Effector CD4-positive, alpha-beta T cell (primary cell): ENCODE measurements around the gene INSL3.
A peak's percentile ranks its signal among the peaks of the same experiment; 100 is the strongest.

Experiments used
- DNase-seq: peaks from one replicate; pipeline ENCODE4 v3.0.0-alpha.2; 2020
- total RNA-seq: gene quantifications from one replicate; lab custom pipeline; 2026; lab: John Stamatoyannopoulos, UW

Gene INSL3, protein sequence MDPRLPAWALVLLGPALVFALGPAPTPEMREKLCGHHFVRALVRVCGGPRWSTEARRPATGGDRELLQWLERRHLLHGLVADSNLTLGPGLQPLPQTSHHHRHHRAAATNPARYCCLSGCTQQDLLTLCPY
- 4.7 reads per million, percentile 18 among the genes with 10 or more reads in this experiment for total RNA-seq

DNA sequence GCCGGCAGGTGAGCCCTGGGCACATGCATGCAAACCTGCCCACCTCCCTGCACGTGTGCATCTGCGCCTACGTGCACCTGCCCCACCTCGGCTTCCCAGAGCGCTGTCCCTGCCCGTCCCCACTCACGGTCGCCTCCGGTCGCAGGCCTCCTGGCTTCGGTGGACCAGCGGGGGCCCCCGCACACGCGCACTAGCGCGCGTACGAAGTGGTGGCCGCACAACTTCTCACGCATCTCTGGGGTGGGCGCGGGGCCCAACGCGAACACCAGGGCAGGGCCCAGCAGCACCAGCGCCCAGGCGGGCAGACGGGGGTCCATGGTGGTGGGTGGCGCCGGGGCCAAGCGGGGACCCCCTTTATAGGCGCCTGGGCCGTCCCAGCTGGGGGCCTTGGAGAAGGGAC lies at the start of gene INSL3:
INSL3 (minus strand) TSS at position 330 of the 400 bp plus-strand sequence; CDS start at position 317, 13 bp downstream.
- DNase-seq: no peak

DNA sequence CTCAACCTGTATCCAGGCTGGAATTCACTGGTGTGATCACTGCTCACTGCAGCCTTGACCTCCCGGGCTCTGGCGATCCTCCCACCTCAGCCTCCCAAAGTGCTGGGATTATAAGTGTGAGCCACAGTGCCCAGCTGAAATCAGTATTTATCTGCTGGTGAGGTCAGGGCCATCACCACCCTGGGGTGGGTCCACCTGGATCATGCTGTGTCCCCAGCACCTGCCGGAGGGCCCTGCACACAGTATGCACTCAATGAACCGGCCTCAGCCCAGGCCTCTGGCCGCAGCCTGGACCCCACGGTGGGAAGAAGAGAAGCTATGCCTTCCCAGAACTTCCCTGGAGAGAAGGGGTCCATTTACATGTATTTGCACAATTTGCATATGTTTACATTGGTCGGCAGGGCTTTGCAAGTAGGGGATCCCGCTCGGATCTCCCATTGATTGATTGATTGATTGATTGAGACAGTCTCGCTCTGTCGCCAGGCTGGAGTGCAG lies 47.8 kb upstream of the INSL3 start:
- DNase-seq: no peak

DNA sequence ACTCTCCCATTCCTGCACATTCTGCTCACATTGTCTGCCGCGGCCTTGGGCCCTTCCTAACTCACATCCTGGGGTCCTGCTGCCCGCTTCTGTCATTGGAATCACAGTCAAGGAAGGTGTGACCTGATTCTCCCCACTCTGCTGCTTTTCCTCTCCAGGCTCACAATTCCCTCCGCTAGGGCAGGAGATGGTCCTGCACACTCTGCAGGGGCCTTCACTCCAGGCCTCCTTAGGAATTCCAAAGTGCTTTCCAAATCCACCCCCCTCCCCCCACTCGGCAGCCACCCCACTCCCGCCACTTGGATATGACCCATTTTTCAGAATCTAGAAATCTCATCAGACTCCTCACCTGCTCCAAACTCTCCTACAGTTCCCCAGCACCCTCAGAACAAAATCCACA lies 47.4 kb upstream of the INSL3 start:
- DNase-seq: no peak

DNA sequence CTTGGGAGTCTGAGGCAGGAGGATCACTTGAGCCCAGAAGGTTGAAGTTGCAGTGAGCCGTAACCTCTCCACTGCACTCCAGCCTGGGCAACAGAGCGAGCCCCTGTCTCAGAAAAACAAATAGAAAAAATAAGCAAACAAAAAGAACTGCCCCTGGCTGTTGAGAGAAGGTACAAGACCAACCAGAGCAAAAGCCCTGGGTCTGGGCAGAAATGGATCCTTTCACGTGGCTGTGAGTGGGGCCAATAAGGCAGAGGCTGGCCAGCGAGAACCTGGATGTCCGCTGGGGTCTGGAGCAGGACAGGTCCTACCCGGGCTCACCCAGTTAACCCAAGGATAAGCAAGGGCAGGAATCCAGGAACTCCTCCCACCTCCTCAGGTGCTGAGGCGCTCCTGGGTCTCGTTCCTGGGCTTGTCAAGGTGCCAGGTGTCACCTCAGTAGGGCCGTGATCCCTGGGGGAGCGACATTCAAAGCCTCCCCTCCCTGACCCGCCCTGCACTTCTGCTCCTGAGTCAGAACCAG lies 45.7 kb upstream of the INSL3 start:
- no peak for DNase-seq

DNA sequence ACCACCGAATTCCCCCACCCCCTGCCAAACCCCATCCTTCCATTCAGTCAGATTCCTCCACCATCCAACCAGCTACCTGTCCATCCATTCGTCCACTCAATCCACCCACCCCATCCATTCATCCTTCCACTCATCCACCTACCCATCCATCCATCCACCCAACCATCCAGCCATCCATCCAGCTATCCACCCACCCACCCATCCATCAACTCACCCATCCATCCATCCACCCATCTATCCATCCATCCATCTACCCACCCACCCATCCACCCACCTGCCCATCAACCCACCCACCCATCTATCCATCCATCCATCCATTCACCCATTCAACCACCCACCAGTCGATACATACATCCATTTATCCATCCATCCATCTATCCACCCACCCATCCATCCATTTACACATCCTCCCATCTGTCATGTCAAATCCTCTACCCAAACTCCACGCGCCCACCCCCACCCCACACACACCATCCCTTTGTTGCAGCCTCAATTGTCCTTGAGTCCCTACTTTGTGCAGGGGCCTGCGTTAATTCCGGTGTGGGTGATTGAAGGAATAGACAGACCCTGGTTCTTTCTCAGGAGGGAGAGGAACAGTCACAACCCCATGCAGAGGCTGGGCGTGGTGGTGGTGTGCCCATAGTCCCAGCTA lies 45.1 kb upstream of the INSL3 start:
- DNase-seq: no peak

DNA sequence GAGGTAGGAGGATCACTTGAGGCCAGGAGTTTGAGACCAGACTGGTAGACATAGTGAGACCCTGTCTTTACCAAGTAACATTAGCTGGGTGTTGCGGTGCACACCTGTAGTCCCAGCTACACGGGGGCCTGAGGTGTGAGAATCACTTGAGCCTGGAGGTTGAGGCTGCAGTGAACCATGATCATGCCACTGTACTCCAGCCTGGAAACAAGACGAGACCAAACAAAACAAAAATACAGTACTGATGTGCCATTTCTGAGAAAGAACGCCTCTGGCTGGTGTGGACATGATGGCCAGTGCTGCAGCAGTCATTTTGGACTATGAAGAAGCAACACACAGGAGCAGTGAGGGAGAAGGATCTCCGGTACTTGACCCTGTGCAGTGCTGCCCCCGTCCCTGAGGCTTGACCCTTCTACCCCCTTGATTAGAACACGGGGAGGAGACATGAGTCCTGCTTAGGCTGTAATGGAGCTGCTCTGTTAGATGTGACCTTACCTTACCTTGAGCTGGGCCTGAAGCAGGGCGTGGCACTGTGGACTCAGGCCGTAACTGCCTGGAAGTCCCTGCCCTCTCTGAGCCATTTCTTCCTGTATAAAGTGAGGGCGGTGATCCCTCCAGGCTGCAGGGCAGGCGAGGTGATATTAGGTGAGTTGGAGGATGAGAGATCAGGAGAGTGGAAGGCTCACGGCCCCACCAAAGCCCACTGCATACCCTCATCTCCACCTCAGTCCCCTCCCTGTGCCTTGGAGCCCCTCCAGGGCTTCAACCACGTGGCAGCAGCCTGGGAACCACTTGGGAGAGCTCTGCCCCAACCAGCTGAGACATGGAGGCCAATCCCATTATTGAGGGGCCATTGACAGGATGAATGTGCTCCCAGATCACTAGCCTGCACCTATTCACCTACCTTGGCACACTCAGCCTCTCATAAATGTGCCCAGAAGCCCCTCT lies 44.3 kb upstream of the INSL3 start:
- DNase-seq: no peak

DNA sequence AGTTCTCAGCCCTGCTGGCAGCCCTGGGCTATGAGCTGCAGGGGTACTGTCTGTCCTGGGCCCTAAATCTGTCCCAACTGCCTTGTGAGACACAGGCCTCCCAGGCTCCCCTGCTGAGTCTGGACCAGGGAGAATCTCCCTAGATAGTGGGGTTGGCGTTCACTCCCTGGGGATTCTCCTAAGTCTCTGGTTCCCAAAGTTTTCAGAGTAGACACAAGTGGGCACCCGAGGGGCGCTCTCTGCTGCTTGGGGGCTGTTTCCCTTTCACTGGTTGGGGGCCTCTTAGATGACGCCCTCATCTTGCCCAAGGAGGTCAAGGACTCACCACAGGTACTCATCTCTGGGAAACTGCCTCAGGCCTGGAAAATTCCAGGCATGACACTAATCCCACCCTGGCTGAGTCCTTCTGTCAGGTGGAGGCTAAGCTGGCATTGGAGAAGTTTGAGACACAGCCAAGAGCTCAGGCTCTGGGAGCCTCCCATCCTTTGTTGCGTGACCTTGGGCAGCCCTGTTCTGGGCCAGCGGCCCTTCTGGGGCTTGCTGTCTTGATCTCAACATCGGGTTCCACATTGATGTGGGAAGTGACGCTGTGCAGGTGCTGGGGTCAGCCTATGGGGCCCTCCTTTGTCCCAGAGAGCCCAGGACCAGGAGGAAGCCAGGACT lies 42.3 kb upstream of the INSL3 start:
- DNase-seq: no peak

DNA sequence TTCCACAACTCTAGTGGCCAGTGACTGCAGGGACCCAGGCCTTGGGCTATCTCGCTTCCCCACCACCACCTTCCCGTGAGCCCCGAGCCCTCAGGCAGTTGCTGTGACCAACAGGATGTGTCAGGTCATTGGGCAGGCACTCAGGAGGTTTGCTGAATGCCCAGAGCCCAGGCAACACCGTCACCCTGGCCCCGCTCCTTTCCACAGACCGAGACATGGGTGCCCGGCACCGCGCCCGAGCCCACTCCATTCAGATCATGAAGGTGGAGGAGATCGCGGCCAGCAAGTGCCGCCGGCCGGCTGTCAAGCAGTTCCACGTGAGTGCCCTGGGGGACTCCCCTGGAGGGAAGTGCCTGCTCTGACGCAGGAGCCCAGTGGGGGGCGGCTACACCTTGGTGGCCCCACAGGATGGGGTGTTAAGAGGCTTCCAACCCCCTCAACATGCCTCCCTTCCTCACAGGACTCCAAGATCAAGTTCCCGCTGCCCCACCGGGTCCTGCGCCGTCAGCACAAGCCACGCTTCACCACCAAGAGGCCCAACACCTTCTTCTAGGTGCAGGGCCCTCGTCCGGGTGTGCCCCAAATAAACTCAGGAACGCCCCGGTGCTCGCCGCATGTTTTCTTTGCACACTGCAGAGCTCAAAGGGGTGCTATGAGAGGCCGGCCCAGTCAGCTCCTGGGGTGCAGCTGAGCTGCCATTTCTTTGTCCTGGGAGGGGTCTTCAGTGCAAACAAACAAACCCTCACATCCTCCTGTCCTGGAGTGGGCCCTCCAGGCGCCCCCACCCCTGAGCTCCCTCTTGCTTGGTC lies 41.6 kb upstream of the INSL3 start:
- DNase-seq: no peak

DNA sequence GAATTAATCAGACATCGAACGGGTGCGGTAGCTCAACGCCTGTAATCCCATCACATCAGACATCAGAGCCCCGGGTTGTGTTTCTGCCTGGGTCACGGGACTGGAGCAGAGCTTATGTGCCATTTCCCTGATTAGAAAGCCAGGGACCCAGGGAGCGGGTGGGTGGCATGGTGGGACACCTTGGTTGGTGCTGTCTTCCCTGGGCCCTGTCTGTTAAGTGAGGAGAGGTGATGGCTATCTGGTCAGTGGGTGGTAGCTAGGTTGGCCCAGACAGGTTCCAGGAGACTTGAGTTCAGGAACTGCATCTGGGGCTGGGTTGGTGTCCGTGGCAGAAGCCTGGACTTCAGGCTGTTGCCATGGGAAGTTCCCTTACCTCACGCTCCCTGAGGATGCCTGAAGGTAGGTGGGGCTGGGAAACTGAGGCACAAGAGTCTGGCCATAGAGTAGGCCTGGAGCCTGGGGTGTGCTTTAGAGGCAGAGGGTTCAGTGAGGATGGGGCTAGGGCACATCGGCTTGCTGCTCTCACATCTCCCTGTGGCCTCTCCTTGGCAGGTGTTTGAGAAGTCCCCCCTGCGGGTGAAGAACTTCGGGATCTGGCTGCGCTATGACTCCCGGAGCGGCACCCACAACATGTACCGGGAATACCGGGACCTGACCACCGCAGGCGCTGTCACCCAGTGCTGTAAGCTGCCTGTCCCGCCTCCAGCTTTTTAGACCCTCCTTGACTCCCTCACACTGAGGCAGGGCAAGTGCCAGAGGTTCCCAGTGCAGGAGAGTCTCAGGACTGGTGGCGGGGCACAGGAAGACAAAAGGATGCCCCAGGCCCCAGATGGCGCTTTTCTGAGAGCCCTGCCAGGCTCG lies 40.5 kb upstream of the INSL3 start:
- no peak for DNase-seq

DNA sequence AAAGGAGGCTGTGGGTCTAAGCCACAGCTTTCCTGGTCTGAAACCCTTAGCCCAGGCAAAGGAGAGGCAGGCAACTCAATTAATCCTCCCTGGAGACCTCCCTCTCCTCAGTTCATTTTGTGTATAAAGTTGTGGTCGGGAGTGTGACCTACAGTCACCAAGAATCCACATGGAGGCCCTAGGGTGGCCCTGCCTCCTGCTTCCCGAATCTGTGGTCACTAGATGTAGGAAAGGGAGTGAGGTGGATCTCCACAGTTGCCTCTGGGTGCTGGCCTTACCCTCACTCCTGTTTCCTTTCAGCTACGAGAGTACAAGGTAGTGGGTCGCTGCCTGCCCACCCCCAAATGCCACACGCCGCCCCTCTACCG lies 39.7 kb upstream of the INSL3 start:
- DNase-seq: no peak

DNA sequence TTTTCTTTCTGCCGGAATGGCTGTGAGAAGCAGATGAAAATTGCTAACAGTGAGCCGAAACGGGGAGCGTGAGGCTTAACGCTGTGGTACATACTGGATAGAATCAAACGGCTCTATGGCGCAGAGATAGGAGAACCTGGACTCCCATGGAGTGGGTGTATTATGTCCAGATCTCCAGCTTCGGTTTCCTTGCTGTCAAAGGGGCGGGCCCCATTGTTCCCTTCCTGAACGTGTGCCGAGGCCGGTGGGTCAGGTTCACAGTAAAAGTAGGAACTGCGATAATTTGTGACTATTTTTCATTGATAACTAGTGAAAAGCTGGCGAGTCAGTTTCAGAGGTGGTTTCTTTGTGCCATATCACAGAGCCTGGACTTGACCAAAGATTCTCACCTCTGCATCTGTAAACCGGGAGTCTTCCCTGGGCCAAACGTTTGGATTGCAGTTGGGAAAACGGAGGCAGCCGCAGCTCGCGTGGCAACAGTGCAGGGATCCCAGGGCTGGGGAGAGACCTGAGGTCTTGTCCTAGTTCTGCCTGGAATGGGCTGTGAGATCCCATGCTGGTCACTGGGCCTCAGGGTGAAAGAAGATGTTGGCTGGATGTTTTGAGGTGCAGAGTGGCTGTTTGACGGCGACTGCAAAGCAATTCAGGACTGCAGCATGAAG lies 39.1 kb upstream of the INSL3 start:
- DNase-seq: no peak

DNA sequence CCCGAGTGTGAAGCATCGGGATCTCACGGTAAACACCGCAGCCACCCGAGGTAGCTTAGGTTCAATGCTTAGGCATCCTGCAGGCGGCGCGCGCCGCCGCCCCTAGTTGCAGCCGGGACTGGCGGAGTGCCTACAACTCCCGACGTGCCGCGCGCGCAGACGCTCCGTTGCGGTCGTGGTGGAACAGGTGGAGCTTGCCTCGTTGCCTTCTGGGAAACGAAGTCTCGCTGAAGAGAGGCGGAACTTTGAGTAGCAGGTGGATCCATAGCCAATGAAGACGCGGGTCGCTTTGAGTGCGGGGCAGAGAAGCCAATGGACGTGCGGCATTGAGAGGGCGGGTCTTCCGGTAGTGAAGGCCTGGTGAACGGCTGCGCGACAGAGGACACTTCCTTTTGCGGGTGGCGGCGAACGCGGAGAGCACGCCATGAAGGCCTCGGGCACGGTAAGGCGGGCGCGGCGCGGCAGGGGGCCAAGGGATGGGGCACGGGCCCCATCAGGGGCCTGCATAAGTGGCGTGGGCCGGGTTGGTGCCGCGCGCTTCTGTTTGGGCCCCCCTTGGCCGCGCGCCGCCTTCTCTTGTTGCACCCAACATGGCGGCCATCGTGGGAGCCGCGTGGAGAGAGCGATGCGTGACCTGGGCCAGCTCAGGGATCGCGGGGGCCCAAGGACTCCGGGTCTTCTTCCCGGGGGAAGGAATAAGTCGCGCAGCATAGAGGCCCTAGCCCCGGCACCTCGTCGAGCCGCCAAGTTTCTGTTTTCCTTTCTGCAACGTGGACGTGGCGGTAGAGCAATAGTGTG lies 38.4 kb upstream of the INSL3 start, which contains the start of gene RPL18A:
RPL18A (plus strand) TSS at position 378 of the 798 bp plus-strand sequence; CDS start at position 425, 47 bp downstream.
- DNase-seq: peak; percentile 99

DNA sequence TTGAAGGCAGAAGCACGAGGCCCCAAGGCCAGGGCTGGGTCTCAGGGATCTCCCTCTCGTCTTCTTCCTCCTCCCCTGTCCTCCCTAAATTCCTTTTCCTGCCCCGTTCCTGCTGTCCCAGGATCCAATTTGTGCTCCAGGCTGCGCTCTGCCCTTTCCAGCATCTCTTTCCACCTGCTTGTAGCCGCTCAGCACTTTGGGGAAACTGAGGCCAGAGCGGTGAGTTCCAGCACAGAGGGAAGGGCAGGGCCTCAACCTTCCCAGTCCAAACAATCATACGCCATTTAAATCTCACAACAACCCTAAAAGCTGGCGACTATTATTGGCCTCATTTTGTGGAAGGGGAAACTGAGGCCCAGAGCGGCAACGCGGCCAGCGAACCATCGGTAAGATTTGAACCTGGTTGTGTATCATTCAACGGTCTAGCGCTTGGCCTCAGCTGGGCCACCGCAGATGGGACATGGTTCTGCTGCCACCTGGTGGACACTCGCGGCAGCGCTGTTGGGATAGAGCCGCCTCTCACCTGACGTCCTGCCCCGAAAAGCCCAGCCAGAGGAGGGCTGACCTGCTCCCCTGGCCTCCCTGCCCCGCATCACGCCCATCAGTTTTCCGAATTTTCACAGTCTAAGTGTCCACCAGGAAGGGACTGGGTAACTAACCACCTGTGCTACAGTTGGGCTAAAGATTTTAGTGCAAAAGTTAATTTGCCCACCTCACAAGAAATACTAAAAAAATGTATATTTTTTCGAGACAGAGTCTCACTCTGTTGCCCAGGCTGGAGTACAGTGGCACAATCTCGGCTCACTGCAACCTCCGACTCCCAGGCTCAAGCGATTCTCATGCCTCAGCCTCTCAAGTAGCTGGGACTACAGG lies 34.2 kb upstream of the INSL3 start:
- DNase-seq: peak; percentile 88

DNA sequence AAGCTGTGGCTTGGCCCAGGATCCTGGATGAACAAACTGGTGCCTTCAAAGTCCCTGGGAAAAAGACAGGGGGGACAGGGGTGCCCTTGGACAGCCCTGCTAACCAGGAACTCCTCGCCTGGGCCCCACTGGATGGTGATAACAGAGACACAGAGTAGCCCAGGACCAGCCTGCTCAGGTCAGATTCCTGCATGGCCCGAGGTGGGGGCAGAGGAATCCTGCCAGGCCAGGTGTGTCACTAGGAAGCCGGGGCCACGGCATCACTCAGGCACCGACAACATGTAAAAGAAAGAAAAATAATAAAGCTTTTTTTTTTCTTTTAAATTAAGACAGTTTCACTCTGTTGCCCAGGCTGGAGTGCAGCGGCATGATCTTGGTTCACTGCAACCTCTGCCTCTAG lies 32.7 kb upstream of the INSL3 start:
- no peak for DNase-seq

DNA sequence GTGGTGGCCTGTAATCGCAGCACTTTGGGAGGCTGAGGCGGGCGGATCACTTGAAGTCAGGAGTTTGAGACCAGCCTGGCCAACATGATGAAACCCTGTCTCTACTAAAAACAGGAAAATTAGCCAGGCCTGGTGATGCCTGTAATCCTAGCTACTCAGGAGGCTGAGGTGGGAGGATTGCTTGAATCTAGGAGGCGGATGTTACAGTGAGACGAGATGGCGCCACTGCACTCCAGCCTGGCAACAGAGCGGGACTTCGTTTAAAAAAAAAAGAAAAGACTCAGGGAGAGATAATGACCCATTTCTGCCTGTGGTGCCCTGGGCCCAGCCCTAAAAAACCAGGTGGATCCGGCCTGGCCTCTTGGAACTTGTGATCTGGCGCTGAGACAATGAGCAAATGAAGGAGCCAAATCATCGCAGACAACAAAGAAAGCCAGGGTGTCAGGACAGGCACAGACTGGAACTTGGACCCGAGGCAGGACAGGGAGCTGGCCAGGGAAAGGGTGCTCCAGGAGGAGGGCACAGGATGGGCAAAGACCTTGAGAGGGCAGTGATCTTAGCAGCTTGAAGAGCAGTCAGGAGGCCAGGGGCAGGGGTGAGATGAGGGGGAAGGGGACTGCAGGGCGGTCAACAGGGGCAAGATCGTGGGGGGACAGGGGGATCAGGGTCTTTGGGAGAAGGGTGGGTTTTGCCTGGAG lies 27.4 kb upstream of the INSL3 start:
- no peak for DNase-seq

DNA sequence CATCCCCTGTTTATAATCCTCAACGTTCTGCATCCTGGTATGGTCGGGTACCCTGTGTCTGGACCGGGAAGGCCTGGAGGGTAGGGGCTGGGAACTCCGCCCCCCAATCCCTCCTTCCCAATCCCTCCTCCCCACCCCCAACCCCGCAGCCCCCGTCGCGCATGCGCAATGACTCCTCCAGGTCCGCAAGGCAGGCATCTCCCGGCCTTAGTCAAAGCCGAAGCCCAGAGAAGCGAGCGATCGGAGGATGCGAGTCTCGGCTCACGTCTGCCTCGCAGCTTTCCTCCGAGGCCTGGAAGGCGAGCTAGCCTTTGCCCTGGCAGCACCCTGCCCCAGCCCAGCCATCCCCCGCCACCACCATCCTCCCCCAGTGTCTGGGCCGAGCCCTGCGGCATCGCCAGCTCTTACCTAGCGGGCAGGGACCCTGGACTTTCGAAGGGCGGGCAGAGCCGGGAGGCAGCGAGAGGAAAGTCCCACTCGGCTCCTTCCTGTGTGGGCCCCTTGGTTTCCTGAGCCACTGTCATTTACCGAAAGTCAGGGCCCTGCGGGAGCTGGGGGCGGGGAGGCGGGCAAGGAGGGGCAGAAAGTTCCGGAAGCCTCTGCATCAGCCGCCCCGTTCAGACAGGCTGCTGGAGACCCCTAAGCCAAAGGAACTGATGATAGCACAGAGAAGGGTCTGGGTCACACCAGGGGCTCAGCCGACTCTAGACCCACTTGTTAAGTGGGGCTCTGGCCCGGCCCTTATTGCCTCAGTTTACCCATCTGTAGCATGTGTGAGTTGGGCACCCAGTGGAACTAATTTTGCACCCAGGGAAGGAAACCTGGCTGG lies 26.4 kb upstream of the INSL3 start, which contains the start of gene JAK3:
JAK3 (minus strand) TSS at position 445 of the 829 bp plus-strand sequence. CDS start 3,565 bp downstream, outside the sequence.
- peak; percentile 76 for DNase-seq
